ENCODE data around the gene MEG3. TPM values are rescaled to one million over a fixed set of nuclear protein-coding genes. Genes with fewer than 3 reads are reported as not detected.

MEG3 gene
- total RNA-seq, 1 donor, result 1.7 TPM

DNA sequence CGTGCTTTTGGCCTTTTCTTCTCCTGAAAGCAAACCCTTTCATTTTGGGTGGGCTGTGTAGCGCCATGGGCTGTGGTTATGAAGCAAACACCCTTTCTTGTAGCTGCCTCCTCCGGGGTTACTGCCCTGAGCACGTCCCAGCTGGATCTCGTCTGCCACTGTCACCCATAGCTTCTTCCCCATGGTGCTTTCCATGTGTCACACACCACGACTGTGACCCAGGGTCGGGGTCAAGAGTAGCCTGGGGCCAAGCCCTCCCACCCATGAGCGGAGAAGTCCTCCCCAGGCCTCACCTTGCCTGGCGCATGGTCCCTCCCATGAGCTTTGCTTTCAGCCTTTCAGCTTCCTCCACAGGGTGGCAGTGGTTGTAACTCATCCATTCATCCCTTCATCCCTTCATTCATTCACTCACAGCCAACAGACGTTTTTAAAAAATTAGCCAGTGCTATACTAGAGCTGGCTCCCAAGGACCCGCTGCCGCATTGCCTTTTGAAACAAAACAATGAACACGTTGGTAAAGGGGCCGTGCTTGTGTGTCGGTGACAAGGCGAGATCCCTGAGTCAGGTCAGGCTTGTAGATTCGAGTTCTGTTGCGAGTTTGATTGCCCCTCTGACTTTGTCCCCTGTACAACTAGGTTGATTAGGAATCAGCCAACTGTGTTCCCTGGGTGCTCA is 29.5 kb downstream of the MEG3 start:
- Histone ChIP-seq H3K4me1 (ENCODE audit: insufficient read depth, low read length) (no peaks in the 10 kb centered on the region), H3K27me3 (ENCODE audit: insufficient read depth, low read length) (no peaks in the 10 kb centered on the region), H3K4me3 (ENCODE audit: low read length) (no peak overlapping the region), H3K9me3 (ENCODE audit: low read depth, low read length) (no peaks in the 10 kb centered on the region)

DNA sequence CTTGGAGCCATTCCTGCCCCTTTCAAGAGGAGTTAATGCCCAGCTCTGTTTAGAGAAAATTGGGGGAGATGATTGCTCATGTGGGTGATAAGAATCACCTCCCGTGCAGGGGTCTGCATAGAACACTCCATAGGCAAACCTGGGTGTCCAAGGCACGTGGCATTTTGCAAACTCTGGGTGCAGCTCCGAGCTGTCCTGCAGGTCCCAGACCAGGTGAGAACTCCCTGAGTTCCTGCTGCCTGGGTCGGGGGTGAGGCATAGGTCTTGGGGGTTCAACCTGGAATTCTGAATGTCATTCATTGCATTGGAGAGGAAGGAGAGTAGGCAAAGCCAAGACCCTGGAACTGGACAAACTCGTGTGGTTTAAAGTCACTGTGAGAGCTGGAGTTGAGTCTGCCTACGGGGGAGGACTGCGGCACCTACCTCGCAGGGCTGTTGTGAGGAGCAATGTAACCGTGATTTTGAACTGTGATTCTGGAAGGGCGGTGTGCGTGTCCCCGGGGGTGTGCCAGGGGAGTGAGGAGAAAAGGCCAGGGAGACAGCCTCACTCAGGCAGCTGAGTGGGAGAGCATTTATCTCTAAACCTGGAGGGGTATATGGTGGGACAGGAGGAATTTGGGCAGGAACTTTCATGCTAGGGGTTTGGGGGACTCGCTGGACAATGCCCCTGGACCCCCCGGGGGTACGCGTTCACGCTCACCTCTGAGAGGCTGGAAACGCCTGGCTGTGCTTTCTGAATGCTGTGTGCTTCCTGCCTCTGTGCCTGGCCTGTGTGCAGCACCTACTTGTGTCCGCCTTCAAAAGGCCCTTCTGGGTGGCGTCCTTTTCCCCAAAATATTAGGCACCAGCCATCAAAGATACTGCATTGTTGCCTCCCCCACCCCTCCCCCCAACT is 30.4 kb downstream of the MEG3 start:
- H3K9me3 ChIP-seq (ENCODE audit: low read depth, low read length), result no peaks in the 10 kb centered on the region
- H3K4me3 ChIP-seq (ENCODE audit: low read length), result no peak overlapping the region
- H3K27me3 ChIP-seq (ENCODE audit: insufficient read depth, low read length), result no peaks in the 10 kb centered on the region
- H3K4me1 ChIP-seq (ENCODE audit: insufficient read depth, low read length), result no peaks in the 10 kb centered on the region

- Histone ChIP-seq H3K27me3 (ENCODE audit: insufficient read depth, low read length) (no peaks in the 10 kb centered on the region), H3K4me3 (ENCODE audit: low read length) (no peak overlapping the region), H3K4me1 (ENCODE audit: insufficient read depth, low read length) (no peaks in the 10 kb centered on the region), H3K9me3 (ENCODE audit: low read depth, low read length) (no peaks in the 10 kb centered on the region)
Observed at GRCh38 chr14:100857233-100857922, 31.5 kb downstream of the MEG3 start.

DNA sequence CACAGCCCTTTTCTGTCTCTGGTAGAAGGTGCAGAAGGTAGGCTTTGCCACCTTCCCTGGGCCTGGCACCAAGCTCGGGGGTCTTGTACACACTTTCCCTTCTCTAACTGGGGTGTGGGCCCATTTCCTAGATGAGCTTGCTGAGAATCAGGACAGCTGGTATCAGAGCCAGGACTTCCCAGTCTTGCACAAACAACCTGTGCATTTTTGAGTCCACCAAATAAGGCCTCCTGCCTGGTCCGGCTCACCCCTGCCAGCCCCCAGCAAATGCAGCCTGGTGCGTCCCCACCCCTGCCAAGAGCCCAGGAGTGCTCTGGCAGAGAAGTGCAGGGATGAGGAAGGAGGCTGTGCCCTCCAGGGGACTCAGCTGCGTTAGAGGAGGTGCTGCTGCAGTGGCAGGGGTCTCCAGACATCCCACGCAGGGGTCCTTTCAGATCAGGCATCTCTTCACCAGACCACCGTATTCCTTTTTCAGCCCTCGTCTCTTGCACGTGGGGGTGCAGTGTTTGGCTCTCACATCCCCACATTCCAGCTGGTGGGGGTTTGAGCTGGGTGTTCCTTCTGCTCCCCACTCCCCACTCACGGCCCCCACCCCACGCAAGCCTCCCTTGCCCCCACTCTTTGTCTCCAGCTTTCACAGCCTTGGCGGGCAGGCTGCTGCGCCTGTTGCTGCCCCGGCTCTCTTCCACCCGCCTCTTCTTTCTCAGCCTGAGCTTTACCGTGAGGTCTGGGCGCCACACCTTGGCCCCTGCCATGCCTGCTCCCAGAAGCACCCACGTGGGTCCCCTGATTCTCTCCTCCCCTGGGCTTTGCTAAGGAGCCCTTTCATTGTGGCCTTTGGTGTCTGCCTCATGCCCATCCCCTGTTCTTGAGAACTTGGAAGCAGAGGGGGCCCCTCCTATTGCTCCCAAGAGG is 32.3 kb downstream of the MEG3 start:
- Histone ChIP-seq H3K9me3 (ENCODE audit: low read depth, low read length) (no peaks in the 10 kb centered on the region), H3K4me1 (ENCODE audit: insufficient read depth, low read length) (no peaks in the 10 kb centered on the region), H3K4me3 (ENCODE audit: low read length) (no peak overlapping the region), H3K27me3 (ENCODE audit: insufficient read depth, low read length) (no peaks in the 10 kb centered on the region)

DNA sequence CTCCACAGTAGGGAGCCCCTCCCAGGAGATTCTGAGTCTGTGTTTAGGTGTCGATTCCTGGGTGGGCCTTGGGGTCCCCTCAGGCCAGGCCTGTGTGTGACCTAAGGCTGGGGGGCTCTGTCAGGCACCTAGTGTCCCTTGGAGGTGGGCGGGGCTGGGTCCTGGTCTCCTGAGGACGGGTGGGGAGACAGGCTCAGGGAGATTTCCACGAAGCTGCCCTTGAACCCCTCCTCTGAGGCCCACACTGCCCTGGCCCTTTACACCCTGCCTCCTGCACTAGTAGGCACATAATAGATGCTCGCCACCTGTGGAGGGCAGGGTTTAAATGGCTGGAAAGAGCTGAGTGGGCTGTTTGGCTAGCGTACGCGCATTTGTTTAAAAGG is 32.9 kb downstream of the MEG3 start:
- no peaks in the 10 kb centered on the region for H3K27me3 ChIP-seq (ENCODE audit: insufficient read depth, low read length)
- no peaks in the 10 kb centered on the region for H3K4me1 ChIP-seq (ENCODE audit: insufficient read depth, low read length)
- no peak overlapping the region for H3K4me3 ChIP-seq (ENCODE audit: low read length)
- H3K9me3 ChIP-seq (ENCODE audit: low read depth, low read length), result no peaks in the 10 kb centered on the region

GRCh38 chr14:100859781-100860180 is 33.9 kb downstream of the MEG3 start:
- Histone ChIP-seq H3K27me3 (ENCODE audit: insufficient read depth, low read length) (no peaks in the 10 kb centered on the region), H3K4me3 (ENCODE audit: low read length) (no peak overlapping the region), H3K4me1 (ENCODE audit: insufficient read depth, low read length) (no peaks in the 10 kb centered on the region), H3K9me3 (ENCODE audit: low read depth, low read length) (no peaks in the 10 kb centered on the region)

DNA sequence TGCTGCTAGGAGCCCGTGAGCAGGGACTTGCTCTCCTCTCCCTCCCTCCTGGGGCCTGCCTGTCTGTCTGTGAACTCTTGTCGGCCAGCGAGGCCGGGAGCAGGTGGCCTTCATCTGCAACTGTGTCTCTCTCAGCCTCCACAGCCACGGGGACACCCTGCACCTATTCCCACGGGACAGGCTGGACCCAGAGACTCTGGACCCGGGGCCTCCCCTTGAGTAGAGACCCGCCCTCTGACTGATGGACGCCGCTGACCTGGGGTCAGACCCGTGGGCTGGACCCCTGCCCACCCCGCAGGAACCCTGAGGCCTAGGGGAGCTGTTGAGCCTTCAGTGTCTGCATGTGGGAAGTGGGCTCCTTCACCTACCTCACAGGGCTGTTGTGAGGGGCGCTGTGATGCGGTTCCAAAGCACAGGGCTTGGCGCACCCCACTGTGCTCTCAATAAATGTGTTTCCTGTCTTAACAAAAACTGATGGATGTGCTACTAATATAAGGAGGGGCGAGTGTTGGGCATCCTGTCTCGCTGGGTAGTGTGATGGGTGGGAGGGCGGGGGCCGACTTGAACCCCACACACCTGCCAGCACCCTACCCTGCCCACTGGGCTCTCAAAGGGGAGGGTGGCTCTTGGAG is 34.8 kb downstream of the MEG3 start:
- no peaks in the 10 kb centered on the region for H3K9me3 ChIP-seq (ENCODE audit: low read depth, low read length)
- no peak overlapping the region for H3K4me3 ChIP-seq (ENCODE audit: low read length)
- no peaks in the 10 kb centered on the region for H3K4me1 ChIP-seq (ENCODE audit: insufficient read depth, low read length)
- no peaks in the 10 kb centered on the region for H3K27me3 ChIP-seq (ENCODE audit: insufficient read depth, low read length)

DNA sequence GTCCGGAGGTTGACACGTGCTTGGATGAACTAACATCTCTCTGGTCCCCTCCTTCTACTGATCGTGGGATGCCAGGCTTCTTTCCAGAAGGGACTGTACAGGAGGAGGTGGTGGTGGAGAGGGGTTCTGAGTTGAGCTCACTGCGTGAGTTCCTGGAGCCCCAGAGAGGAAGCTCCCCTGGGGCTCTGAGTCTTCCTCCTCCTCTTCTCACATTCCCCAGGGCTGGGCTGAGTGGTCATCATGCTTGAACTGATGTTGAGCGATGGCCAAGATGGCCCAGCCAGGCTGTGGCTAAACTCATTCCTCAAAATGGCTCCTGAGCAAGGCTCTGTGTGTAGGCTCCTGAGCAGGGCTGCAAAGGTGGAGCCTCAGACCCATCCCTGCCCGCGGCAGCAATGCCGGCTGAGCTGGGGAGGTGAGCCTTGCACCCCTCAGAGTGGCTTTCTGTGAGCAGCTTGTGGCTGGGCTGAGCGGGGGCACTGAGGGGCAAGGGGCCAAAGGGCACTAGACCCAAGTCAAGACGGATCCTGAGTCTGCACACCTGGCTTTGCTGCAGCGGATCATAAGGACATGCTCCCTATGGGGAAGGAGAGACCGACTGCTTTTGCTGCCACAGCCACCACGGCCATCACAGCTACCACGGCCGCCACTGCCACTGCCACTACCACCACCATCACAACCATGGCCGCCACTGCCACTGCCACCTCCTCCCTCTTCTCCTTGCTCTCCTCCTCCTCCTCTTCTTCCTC is 35.4 kb downstream of the MEG3 start:
- Histone ChIP-seq H3K4me1 (ENCODE audit: insufficient read depth, low read length) (no peaks in the 10 kb centered on the region), H3K9me3 (ENCODE audit: low read depth, low read length) (no peaks in the 10 kb centered on the region), H3K4me3 (ENCODE audit: low read length) (no peak overlapping the region), H3K27me3 (ENCODE audit: insufficient read depth, low read length) (no peaks in the 10 kb centered on the region)

GRCh38 chr14:100861937-100862247 is 36.0 kb downstream of the MEG3 start:
- no peaks in the 10 kb centered on the region for H3K4me1 ChIP-seq (ENCODE audit: insufficient read depth, low read length)
- H3K4me3 ChIP-seq (ENCODE audit: low read length), result no peak overlapping the region
- no peaks in the 10 kb centered on the region for H3K27me3 ChIP-seq (ENCODE audit: insufficient read depth, low read length)
- H3K9me3 ChIP-seq (ENCODE audit: low read depth, low read length), result no peaks in the 10 kb centered on the region

GRCh38 chr14:100862277-100862676 is 36.4 kb downstream of the MEG3 start:
- H3K27me3 ChIP-seq (ENCODE audit: insufficient read depth, low read length), result no peaks in the 10 kb centered on the region
- H3K4me1 ChIP-seq (ENCODE audit: insufficient read depth, low read length), result no peaks in the 10 kb centered on the region
- H3K9me3 ChIP-seq (ENCODE audit: low read depth, low read length), result no peaks in the 10 kb centered on the region
- H3K4me3 ChIP-seq (ENCODE audit: low read length), result no peak overlapping the region

DNA sequence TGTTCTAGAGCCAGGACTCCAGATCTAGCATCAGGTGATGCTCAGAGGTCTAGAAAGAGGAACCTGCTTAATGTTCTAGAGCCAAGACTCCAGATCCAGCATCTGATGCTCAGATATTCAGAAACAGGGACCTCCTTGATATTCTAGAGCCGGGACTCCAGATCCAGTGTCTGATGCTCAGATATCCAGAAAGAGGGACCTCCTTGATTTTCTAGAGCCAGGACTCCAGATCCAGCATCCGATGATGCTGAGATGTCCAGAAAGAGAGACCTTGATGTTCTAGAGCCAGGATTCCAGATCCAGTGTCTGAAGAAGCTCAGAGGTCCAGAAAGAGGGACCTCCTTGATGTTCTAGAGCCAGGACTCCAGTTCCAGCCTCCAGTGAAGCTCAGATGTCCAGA is 36.9 kb downstream of the MEG3 start:
- no peak overlapping the region for H3K4me3 ChIP-seq (ENCODE audit: low read length)
- no peaks in the 10 kb centered on the region for H3K27me3 ChIP-seq (ENCODE audit: insufficient read depth, low read length)
- H3K4me1 ChIP-seq (ENCODE audit: insufficient read depth, low read length), result no peaks in the 10 kb centered on the region
- H3K9me3 ChIP-seq (ENCODE audit: low read depth, low read length), result no peaks in the 10 kb centered on the region

DNA sequence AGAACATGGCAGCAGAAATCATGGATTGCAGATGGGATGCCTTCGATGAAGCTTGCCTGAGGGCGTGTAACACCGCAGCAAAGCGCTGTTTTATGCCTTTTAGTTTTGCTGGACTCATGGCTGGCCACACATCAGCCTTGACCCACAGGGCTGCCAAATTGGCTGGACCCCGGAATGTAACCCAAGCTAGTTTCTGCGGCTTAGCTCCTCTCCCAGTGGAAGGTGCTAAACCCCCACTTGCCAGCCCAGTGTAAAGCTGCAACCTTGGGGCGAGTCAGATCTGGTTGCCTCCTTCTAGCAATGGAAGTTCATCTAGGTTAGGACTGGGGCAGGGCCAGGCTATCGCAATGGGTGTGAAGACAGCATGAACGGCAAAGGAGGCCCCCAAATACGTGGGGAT is 38.3 kb downstream of the MEG3 start:
- no peaks in the 10 kb centered on the region for H3K4me1 ChIP-seq (ENCODE audit: insufficient read depth, low read length)
- H3K4me3 ChIP-seq (ENCODE audit: low read length), result no peak overlapping the region
- H3K9me3 ChIP-seq (ENCODE audit: low read depth, low read length), result no peaks in the 10 kb centered on the region
- H3K27me3 ChIP-seq (ENCODE audit: insufficient read depth, low read length), result no peaks in the 10 kb centered on the region

- no peak overlapping the region for H3K4me3 ChIP-seq (ENCODE audit: low read length)
- H3K9me3 ChIP-seq (ENCODE audit: low read depth, low read length), result no peaks in the 10 kb centered on the region
- no peaks in the 10 kb centered on the region for H3K4me1 ChIP-seq (ENCODE audit: insufficient read depth, low read length)
- H3K27me3 ChIP-seq (ENCODE audit: insufficient read depth, low read length), result no peaks in the 10 kb centered on the region
Observed at GRCh38 chr14:100864960-100865681, 39.2 kb downstream of the MEG3 start.
